ENCODE data around the gene EME1.
A peak's percentile ranks its signal among the peaks of the same experiment; 100 is the strongest.

Gene EME1

GRCh38 chr17:50348522-50349242 is 24.3 kb upstream of the EME1 start:
- DNase-seq = no peak

DNA sequence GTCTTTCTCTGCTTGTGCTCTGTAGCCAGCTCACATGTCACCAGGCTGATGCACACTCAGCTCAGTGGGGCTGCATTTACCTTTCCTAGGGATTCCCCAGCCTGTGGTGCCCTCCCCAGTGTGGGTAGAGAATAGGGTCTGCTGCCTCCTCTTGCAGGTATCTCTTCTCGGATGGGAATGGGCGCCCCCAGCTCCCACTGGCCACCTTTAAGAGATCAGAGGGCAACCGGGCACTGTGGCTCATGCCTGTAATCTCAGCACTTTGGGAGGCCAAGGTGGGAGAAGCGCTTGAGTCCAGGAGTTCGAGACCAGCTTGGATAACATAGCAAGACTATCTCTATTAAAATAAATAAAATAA is 23.8 kb upstream of the EME1 start:
- DNase-seq = no peak

- no peak for DNase-seq
These were observed 22.3 kb upstream of the EME1 start for GRCh38 chr17:50350733-50351132.

- DNase-seq = no peak
These were observed 20.8 kb upstream of the EME1 start for GRCh38 chr17:50352072-50352692.

GRCh38 chr17:50352693-50353599 is 20.1 kb upstream of the EME1 start:
- DNase-seq = no peak

DNA sequence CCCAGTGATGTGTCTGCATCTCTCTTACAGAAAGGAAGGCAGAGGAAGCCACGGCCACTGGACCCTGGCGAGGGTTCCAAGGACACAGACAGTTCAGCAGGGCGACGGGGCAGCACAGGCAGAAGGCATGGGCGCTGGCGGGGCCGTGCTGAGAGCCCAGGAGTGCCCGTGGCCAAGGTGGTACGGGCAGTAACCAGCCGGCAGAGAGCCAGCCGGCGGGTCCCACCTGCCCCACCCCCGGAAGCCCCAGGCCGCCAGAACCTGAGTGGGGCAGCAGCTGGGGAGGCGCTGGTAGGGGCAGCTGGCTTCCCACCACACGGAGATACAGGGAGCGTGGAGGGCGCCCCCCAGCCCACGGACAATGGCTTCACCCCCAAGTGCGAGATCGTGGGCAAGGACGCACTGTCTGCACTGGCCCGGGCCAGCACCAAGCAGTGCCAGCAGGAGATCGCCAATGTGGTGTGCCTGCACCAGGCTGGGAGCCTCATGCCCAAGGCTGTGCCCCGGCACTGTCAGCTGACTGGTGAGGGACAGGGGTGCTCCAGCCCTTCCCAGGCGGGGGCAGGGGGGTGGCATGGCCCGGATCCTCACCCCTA is 19.3 kb upstream of the EME1 start:
- DNase-seq = no peak

DNA sequence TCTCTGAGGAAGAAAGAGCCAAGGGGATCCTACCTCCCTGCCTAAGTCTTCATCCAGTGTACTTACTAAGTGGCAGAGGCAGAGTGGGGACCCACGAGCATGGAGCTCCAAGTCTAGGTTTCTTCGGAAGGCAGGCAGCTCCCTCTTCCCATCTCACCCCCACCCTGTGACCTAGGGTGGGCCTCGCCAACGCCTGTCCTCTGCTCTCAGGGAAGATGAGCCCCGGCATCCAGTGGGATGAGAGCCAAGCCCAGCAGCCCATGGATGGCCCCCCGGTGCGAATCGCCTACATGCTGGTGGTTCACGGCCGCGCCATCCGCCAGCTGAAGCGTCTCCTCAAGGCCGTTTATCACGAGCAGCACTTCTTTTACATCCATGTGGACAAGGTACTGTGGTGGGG is 18.8 kb upstream of the EME1 start:
- DNase-seq = no peak

DNA sequence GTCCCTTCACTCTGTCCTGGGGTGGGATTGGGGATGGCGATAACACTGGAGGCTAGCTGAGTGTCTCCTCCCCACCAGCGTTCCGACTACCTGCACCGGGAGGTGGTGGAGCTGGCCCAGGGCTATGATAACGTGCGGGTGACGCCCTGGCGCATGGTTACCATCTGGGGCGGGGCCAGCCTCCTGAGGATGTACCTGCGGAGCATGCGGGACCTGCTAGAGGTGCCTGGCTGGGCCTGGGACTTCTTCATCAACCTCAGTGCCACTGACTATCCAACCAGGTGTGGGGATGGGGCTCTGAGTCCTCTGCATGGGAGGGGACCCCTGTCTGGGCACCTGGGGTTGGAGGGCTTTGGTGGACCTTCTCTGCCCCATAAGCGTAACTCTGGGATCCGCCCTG is 18.3 kb upstream of the EME1 start:
- DNase-seq = no peak

- DNase-seq = no peak
These were observed 17.7 kb upstream of the EME1 start for GRCh38 chr17:50355336-50355700.

DNA sequence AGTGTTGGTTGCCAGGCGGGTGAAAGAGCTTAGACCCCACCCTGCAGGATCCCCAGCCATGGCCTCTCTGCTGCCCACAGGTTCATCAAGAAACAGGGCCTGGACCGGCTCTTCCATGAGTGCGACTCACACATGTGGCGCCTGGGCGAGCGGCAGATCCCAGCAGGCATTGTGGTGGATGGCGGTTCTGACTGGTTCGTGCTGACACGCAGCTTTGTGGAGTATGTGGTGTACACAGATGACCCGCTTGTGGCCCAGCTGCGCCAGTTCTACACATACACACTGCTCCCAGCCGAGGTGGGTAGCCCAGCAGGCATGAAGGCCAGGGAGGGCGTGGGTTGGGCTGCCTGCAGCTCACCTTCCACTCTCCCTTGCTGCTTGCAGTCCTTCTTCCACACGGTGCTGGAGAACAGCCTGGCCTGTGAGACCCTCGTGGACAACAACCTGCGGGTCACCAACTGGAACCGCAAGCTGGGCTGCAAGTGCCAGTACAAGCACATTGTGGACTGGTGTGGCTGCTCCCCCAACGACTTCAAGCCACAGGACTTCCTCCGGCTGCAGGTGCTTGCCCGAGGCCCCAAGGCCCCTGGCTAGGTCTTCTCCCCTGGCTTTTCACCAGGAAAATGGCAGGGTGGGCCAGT is 17.2 kb upstream of the EME1 start:
- DNase-seq = no peak

DNA sequence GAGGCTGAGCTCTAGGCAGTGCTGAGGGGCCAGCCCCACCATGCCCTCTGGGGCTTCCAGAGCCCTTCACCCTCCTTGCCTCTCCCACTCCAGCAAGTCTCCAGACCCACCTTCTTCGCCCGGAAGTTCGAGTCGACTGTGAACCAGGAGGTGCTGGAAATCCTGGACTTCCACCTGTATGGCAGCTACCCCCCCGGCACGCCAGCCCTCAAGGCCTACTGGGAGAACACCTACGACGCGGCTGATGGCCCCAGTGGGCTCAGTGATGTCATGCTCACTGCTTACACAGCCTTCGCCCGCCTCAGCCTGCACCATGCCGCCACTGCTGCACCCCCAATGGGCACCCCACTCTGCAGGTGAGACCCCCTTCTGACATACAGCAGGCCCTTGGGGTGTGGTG is 16.6 kb upstream of the EME1 start:
- no peak for DNase-seq

DNA sequence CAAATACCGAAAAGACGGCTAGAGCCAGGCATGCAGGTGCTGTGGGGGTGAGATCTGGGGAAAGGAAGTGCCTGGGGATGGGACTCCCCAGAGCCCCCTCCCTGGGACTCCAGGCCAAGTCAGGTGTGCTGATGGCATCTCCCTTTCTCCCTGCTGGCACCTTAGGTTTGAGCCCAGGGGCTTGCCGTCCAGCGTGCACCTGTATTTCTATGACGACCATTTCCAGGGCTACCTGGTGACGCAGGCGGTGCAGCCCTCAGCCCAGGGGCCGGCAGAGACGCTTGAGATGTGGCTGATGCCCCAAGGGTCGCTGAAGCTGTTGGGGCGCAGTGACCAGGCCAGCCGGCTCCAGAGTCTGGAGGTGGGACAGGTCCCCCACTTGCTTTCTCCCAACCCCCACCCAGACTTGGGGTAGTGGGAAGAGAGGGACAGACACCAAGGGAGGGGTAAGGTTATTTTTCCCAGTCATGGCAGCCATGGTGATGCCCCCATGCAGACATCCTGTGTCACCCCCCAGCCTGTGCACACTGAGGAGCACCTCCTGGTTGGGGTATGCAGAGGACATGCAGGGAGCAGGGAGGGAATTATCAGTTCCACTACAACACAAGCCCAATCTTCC is 16.0 kb upstream of the EME1 start:
- no peak for DNase-seq

DNA sequence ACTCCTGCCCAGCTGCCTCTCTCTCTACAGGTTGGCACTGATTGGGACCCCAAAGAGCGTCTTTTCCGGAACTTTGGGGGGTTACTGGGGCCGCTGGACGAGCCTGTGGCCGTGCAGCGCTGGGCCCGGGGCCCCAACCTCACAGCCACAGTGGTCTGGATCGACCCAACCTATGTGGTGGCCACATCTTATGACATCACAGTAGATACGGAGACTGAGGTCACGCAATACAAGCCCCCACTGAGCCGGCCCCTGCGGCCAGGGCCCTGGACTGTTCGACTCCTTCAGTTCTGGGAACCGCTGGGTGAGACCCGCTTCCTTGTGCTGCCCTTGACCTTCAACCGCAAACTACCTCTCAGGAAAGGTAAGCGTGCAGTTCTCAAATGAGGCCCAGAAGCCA is 14.9 kb upstream of the EME1 start:
- no peak for DNase-seq

DNA sequence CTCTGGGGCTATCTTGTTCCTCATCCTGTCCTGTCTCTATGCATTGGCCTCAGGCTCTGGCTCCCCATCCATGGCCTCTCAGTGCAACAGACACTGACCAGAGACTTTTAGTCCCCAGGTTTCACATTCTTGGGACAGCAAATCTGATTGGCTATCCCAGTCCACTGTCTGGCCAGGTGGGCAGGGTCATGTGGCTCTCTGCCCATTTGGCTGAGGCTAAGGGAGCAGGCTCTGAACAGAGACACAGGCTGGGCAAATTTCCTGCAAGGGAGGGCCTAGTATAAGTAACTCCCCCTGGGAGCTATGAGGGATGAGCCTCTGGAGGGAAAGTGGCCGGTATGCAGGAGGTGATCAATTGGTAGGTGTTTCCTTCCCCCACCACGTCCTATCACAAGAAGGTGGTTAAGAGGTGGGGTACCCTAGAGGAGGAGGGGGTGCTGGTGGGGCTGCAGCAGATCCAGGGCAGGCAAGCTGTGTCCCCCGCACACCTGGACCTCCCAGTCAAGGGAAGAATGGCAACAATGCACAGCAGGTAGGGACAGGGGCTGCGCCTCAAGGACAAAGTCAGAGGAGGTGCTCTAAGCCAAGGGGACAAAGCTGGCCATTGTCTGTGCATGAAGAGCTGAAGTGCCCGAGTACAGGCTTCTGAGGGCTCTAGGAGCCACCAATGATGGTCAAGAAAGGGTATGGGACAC is 13.9 kb upstream of the EME1 start:
- DNase-seq = no peak

DNA sequence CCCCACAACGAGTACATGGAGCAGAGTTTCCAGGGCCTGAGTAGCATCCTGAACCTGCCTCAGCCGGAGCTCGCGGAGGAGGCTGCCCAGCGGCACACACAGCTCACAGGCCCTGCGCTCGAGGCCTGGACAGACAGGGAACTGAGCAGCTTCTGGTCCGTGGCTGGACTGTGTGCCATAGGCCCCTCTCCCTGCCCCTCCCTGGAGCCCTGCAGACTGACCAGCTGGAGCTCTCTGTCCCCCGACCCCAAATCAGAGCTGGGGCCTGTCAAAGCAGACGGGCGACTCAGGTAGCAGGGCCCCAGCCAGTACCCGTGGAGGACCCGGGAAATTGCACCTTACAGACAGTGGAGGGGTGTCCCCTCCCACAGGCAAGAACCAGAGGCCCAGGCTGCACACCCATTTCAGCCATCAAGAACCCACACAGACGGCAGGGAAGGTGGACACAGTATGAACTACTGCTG is 13.0 kb upstream of the EME1 start:
- DNase-seq = no peak

GRCh38 chr17:50360486-50361115 is 12.4 kb upstream of the EME1 start:
- DNase-seq = no peak

DNA sequence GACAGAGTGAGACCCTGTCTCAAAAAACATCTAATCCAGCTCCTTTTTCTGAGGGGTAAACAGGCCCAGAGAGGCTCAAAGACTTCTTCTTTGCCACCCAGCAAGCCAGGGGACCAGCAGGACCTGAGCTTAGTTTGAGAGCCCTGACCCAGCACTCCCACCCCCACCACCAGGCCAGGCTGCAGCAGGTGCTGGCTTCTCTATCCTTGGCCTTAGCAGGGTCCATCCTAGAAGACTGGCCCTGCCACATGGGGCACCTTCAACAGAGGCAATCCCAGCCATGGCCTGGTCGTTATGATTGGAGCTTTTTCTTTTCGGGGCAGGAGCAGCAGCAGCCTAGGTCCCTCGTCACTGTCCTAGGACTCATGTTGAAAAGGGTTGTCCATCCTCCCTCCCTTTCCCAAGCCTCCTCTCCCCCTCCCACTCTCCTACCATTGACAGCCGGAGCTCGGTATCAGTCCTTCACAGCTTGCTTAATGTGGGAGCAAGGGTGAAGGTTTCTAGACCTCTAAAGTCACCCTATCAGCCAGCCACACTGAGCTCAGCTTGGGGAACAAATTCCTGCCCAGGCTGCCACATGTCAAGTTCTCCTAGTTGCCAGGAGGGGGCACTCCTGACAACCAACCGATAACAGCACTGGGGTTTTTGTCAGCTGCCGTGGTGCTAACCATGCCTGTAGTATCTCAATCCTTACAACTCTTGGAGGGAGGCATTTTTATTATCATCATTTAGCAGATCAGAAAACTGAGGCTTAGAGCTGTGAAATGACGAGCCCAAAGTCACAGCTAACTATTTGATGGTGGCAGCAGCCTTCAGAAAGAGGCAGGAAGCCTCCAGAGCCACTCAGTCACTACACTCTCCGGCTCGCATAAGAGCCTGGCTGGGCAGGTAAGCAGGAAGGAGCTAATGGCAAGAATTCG is 11.2 kb upstream of the EME1 start:
- DNase-seq = peak; percentile 21

- no peak for DNase-seq
These were observed 10.4 kb upstream of the EME1 start for GRCh38 chr17:50362661-50363060.

GRCh38 chr17:50363217-50364060 is 9.6 kb upstream of the EME1 start:
- no peak for DNase-seq

Measured in NCI-H1436 (cell line).